T-cell (primary cell): ENCODE results near the gene B4GALNT3. TPM values are rescaled to one million over a fixed set of nuclear protein-coding genes. Genes with fewer than 3 reads are reported as not detected.

ENCODE experiments used
- ATAC-seq, 4 experiments: fragments of 200-7000 bp in 3 of 4; fragments of 150-1000 bp in 1 of 4; cut with Tn5 transposase; replicated peaks in 1 of 4; 1 replicate in 3 of 4; 2 replicates in 1 of 4; pipeline ENCODE4 v1.10.0; 2021; ENCODE audit warnings: moderate library complexity in 3 of 4, mild to moderate bottlenecking in 2 of 4, moderate number of reproducible peaks in 1 of 4
- CTCF ChIA-PET, 2 donors: fragments of 300-600 bp; sonication (Branson Sonifier 250); formaldehyde crosslinking; loops; one replicate each; lab custom pipeline; 2022; ENCODE audit warnings: antibody characterized with exemption in 2 of 2; lab: Charles Lee
- POLR2A ChIA-PET, 2 donors: fragments of 300-600 bp; sonication (Branson Sonifier 250); formaldehyde crosslinking; loops; one replicate each; lab custom pipeline; 2022; ENCODE audit warnings: antibody characterized with exemption in 2 of 2; lab: Charles Lee
- DNase-seq, 35 experiments: peaks; one replicate each; pipeline versions ENCODE4 v3.0.0 to v3.0.0-alpha.2; 2013 to 2023
- H3K27ac ChIP-seq: one replicate; pipeline ENCODE4 v1.5.1; 2013; ENCODE audit warnings: low read length
- H3K27me3 ChIP-seq, 2 experiments: replicated peaks in 1 of 2; 1 replicate in 1 of 2; 2 replicates in 1 of 2; pipeline versions ENCODE4 v1.6.1 to v1.7.0; 2013; ENCODE audit warnings: low read length in 1 of 2, mixed read lengths in 1 of 2; ENCODE audit not compliant: control insufficient read depth in 2 of 2, insufficient read depth in 2 of 2; ENCODE audit errors: extremely low read depth in 1 of 2
- H3K36me3 ChIP-seq, 2 donors: 1 replicate in 1 of 2; 2 replicates in 1 of 2; pipeline versions ENCODE4 v1.6.1 to v1.7.0; 2013; ENCODE audit warnings: low read length in 1 of 2; ENCODE audit not compliant: control insufficient read depth in 2 of 2, insufficient read depth in 1 of 2; ENCODE audit errors: extremely low read depth in 1 of 2
- H3K4me1 ChIP-seq, 2 experiments: 1 replicate in 1 of 2; 2 replicates in 1 of 2; pipeline versions ENCODE4 v1.6.1 to v1.7.0; 2013; ENCODE audit warnings: low read length in 2 of 2, mixed read lengths in 1 of 2; ENCODE audit not compliant: insufficient read depth in 2 of 2, control insufficient read depth in 1 of 2; ENCODE audit errors: extremely low read depth in 1 of 2
- H3K4me3 ChIP-seq, 2 donors: 1 replicate in 1 of 2; 2 replicates in 1 of 2; pipeline versions ENCODE4 v1.5.1 to v1.7.0; 2013; ENCODE audit warnings: mild to moderate bottlenecking in 2 of 2, low read length in 1 of 2, moderate library complexity in 1 of 2; ENCODE audit not compliant: control insufficient read depth in 1 of 2; ENCODE audit errors: extremely low read depth in 1 of 2
- H3K9me3 ChIP-seq: 2 replicates; pipeline ENCODE4 v1.7.0; 2013
- H3K27ac Mint-ChIP-seq, 2 donors: one replicate each; pipeline ENCODE4 v1.8.0; 2020 to 2021; ENCODE audit warnings: mild to moderate bottlenecking in 2 of 2, mixed read lengths in 2 of 2
- H3K27me3 Mint-ChIP-seq, 2 donors: one replicate each; pipeline ENCODE4 v1.8.0; 2021 to 2022; ENCODE audit warnings: mixed read lengths in 2 of 2
- H3K36me3 Mint-ChIP-seq: one replicate; pipeline ENCODE4 v1.8.0; 2021; ENCODE audit warnings: mixed read lengths
- H3K4me1 Mint-ChIP-seq, 3 donors: one replicate each; pipeline ENCODE4 v1.8.0; 2020 to 2022; ENCODE audit warnings: mixed read lengths in 3 of 3, mild to moderate bottlenecking in 1 of 3
- H3K4me3 Mint-ChIP-seq, 3 donors: one replicate each; pipeline ENCODE4 v1.8.0; 2020 to 2022; ENCODE audit warnings: mild to moderate bottlenecking in 3 of 3, mixed read lengths in 3 of 3, moderate library complexity in 3 of 3
- H3K9me3 Mint-ChIP-seq, 3 donors: one replicate each; pipeline ENCODE4 v1.8.0; 2020 to 2022; ENCODE audit warnings: mixed read lengths in 3 of 3
- WGBS: methylation state at CpG from one replicate; pipeline ENCODE4 v1.1.5; 2013; ENCODE audit warnings: missing lambda C conversion rate; ENCODE audit not compliant: insufficient coverage; 5-methylcytosine and 5-hydroxymethylcytosine counted together
- total RNA-seq, 35 experiments: library from RNA in 6 of 35; stranded (reverse) in 6 of 35; fragments of 120-200 nt in 1 of 35; gene quantifications; one replicate each; pipeline versions ENCODE4 v1.2.1 to v1.2.4 and lab custom pipeline; 2013 to 2026

The B4GALNT3 gene
- total RNA-seq, 5 donors from 2014 or later (not counting 1 experiment from before 2014, with no cell fraction given), result 0.70 to 3.8 (median 2.0) TPM

DNA sequence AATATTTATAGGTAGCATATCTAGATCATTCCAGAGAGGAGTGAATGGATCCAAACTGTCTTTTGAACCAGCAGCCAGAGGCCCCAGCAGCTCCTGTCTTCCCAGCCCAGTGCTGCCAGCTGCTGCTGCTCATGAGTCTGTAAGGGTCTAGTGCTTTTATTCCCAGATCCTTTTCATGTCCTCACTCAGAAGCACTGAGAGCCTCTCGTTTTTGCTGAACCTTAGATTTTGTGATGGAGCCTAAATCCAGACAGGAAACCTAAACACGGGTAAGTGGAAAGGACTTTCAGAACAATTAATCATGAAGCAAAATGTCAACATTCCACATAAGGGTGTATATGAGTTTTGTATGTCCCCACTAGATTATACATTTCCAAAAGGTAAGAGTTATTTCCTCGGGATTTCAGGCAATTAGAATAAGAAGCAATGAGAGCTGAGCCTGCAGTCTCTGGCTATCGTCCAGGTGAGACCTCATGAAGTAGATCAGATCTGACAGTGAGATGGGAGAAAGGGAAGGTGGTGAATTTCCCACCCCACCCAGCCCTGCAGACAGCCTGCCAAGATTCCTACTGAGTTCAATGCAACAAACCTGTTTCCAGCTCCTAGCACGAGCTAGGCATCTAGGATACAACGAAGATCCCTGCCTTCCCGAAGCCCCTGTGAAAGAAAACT is 119.1 kb downstream of the B4GALNT3 start:
- Histone ChIP-seq H3K27me3 (no peaks in the 10 kb centered on the region), H3K9me3 (no peaks in the 10 kb centered on the region), H3K36me3 (no peaks in the 10 kb centered on the region), H3K27ac (no peak overlapping the region), H3K4me1 (peaks cover 0 to 16% of the 10 kb centered on the region in 2 experiments), H3K4me3 (no peak overlapping the region)
- Mint-ChIP-seq H3K4me3 (no peak overlapping the region), H3K4me1 (peaks cover 13 to 17% (median 17%) of the 10 kb centered on the region in 3 donors), H3K27me3 (no peaks in the 10 kb centered on the region), H3K9me3 (no peaks in the 10 kb centered on the region), H3K27ac (no peak overlapping the region), H3K36me3 (no peaks in the 10 kb centered on the region)
- ChIA-PET CTCF (interaction anchor here in 1 of 2 donors (0.6 kb wide), 2 partner anchors 81 to 241 kb away, joined by 3 to 5 read pairs; no protein-coding TSS in a partner anchor), POLR2A (interaction anchor here in 1 of 2 donors (0.6 kb wide), 1 partner anchor 157 kb away, joined by 3 read pairs; no protein-coding TSS in a partner anchor)
- no peak for DNase-seq
- WGBS, result no CpG with 5 or more reads among the region's 7 CpGs
- no peak for ATAC-seq

DNA sequence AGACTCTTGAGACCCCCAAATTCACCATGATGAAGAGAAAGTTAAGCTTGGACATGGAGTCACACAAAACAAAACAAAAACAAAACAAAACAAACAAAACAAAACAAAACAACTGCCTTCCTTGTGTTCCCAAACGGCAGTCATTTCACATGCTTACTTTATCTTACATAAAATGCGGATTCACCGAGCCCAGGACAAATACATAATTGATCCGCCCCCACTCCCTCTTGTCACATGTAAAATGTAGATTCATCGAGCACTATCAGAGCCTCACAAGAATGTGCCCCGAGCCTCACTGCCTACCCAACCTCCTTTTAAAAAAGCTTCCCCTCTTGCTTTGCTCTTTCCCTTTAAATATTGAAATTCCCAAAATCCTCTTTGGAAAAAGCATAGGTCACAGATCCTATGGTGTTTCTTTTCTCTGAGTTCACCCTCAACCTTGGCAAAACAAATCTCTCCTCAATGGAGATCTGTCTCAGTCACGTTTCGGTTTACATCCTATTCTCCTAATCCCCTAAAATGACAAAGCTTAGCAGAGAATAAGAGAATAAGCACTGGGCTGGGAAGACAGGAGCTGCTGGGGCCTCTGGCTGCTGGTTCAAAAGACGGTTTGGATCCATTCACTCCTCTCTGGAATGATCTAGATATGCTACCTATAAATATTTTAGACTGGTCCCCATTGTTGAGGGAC is 119.8 kb downstream of the B4GALNT3 start:
- Mint-ChIP-seq H3K4me3 (no peak overlapping the region), H3K4me1 (peaks cover 13 to 17% (median 16%) of the 10 kb centered on the region in 3 donors), H3K27me3 (no peaks in the 10 kb centered on the region), H3K36me3 (no peaks in the 10 kb centered on the region), H3K27ac (no peak overlapping the region), H3K9me3 (no peaks in the 10 kb centered on the region)
- ChIA-PET POLR2A (interaction anchor here in 1 of 2 donors (0.6 to 0.7 kb wide), 2 partner anchors 32 to 156 kb away, joined by 3 read pairs; no protein-coding TSS in a partner anchor), CTCF (no interaction called here)
- DNase-seq, result no peak
- H3K4me3 ChIP-seq, result no peak overlapping the region
- no peak for ATAC-seq
- H3K27ac ChIP-seq, result no peak overlapping the region
- no peaks in the 10 kb centered on the region for H3K27me3 ChIP-seq
- H3K4me1 ChIP-seq, result peaks cover 0 to 16% of the 10 kb centered on the region in 2 experiments
- H3K36me3 ChIP-seq, result no peaks in the 10 kb centered on the region
- WGBS, result 89% methylated on average over 5 of the region's 9 CpGs
- no peaks in the 10 kb centered on the region for H3K9me3 ChIP-seq

DNA sequence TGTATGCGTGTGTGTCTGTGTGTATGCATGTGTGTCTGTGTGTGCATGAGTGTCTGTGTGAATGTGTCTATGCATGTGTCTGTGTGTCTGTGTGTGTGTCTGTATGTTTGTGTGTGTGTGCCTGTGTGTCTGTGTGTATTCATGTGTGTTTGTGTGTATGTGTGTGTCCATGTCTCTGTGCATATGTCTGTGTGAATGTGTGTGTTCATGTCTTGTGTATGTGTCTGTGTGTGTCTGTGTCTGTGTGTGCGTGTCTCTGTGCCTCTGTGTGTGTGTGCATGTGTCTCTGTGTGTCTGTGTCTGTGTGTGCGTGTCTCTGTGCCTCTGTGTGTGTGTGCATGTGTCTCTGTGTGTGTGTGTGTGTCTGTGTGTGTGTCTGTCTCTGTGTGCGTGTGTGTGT is 121.1 kb downstream of the B4GALNT3 start:
- Mint-ChIP-seq H3K27ac (no peak overlapping the region), H3K27me3 (no peaks in the 10 kb centered on the region), H3K36me3 (no peaks in the 10 kb centered on the region), H3K4me1 (peaks cover 7 to 11% (median 8%) of the 10 kb centered on the region in 3 donors), H3K9me3 (no peaks in the 10 kb centered on the region), H3K4me3 (no peak overlapping the region)
- ChIA-PET POLR2A (no interaction called here), CTCF (no interaction called here)
- Histone ChIP-seq H3K9me3 (no peaks in the 10 kb centered on the region), H3K27ac (no peak overlapping the region), H3K27me3 (no peaks in the 10 kb centered on the region), H3K4me3 (no peak overlapping the region), H3K4me1 (peaks cover 0 to 10% of the 10 kb centered on the region in 2 experiments), H3K36me3 (no peaks in the 10 kb centered on the region)
- ATAC-seq (no peak), DNase-seq (no peak)
- 95% methylated on average over 4 of the region's 4 CpGs for WGBS

DNA sequence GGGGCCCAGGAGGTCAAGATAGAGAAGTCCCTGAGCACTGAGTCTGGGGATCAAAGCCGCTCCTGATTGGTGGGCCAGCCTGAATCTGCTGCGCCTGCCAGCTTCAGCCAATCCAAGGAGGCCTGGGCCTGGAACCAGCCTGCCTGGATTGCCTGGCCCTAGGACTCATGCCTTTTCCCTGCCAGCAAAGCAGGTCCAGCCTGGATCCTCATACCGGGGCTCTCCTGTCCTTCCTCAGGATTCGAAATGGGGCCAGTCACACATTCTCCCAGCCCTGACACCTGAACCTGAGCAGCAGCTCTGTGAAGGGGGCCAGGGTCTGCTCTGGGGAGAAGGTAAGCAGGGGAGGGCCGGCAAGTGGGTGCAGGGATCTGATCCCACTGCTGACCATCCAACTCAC is 121.6 kb downstream of the B4GALNT3 start:
- no peak overlapping the region for H3K27ac Mint-ChIP-seq
- no peaks in the 10 kb centered on the region for H3K27me3 Mint-ChIP-seq
- H3K36me3 ChIP-seq, result no peaks in the 10 kb centered on the region
- H3K27ac ChIP-seq, result no peak overlapping the region
- DNase-seq (no peak), ATAC-seq (no peak)
- POLR2A ChIA-PET, result no interaction called here
- H3K27me3 ChIP-seq, result no peaks in the 10 kb centered on the region
- no peak overlapping the region for H3K4me3 Mint-ChIP-seq
- no peaks in the 10 kb centered on the region for H3K36me3 Mint-ChIP-seq
- WGBS, result 100% methylated on average over 3 of the region's 5 CpGs
- no peaks in the 10 kb centered on the region for H3K9me3 ChIP-seq
- peaks cover 3 to 7% (median 7%) of the 10 kb centered on the region in 3 donors for H3K4me1 Mint-ChIP-seq
- CTCF ChIA-PET, result interaction anchor here in 1 of 2 donors (0.9 kb wide), 1 partner anchor 222 kb away, joined by 4 read pairs; no protein-coding TSS in a partner anchor
- peaks cover 0 to 5% of the 10 kb centered on the region in 2 experiments for H3K4me1 ChIP-seq
- H3K4me3 ChIP-seq, result no peak overlapping the region
- no peaks in the 10 kb centered on the region for H3K9me3 Mint-ChIP-seq

DNA sequence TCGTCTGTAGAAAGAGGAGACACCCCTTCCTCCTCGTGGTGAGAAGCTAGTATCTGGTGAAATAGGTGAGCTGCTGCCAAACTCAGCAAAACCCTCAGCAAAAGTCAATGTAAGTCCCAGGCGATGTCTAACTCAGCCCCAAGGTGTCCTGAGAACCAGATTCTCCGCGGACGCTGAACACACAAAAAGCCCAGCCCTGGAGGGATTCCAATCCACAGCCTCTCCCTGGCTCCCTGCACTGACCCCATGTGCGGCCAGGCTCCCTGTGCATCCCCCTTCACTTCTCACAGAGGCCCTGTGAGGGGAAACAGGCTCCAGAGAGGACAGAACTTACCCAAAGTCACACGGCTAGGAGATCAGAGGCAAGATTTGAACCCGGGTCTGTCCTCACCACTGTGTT is 122.0 kb downstream of the B4GALNT3 start:
- no peaks in the 10 kb centered on the region for H3K27me3 ChIP-seq
- H3K36me3 Mint-ChIP-seq, result no peaks in the 10 kb centered on the region
- 100% methylated on average over 7 of the region's 9 CpGs for WGBS
- POLR2A ChIA-PET, result no interaction called here
- H3K4me3 ChIP-seq, result no peak overlapping the region
- CTCF ChIA-PET, result interaction anchor here in 1 of 2 donors (0.9 kb wide), 1 partner anchor 221 kb away, joined by 4 read pairs; no protein-coding TSS in a partner anchor
- no peak overlapping the region for H3K4me3 Mint-ChIP-seq
- H3K9me3 Mint-ChIP-seq, result no peaks in the 10 kb centered on the region
- no peak overlapping the region for H3K27ac ChIP-seq
- no peak overlapping the region for H3K27ac Mint-ChIP-seq
- DNase-seq (no peak), ATAC-seq (no peak)
- H3K36me3 ChIP-seq, result no peaks in the 10 kb centered on the region
- H3K27me3 Mint-ChIP-seq, result no peaks in the 10 kb centered on the region
- H3K4me1 Mint-ChIP-seq, result peaks cover under 1 to 4% (median 2%) of the 10 kb centered on the region in 3 donors
- H3K4me1 ChIP-seq, result peaks cover 0 to under 1% of the 10 kb centered on the region in 2 experiments
- H3K9me3 ChIP-seq, result no peaks in the 10 kb centered on the region

DNA sequence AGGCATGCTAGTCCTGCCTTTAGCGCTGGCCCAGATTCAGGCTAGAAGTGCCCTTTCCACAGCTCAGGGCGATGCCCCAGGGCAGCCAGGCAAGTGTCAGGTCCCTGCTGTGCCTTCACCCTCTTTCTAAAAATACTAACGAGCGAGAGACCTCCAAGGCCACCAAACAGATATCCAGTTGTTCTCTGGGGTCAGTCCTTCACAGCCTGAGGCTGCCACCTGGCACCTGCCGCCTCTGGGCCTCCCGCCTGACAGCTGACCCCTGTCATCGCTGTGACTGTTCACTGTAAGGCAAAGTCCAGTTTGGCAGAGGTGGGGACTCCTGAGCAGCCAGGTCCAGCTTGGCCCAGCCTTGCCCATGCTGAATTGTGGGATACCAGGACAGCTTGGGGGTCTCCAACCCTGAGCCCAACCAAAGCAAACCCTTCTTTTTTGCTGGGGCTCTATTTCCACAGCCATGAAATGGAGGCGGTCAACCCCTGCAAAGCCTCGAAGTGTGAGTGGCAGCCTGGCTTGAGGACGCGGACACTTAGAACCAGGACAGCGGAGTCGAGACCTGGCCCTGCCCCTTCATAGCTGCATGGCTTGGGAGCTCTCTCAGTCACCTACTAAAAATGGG is 123.6 kb downstream of the B4GALNT3 start:
- ChIA-PET CTCF (interaction anchor here in 1 of 2 donors (1.1 kb wide), 1 partner anchor 9 kb away, joined by 3 read pairs; no protein-coding TSS in a partner anchor), POLR2A (no interaction called here)
- 93% methylated on average over 7 of the region's 13 CpGs for WGBS
- no peak for ATAC-seq
- Histone ChIP-seq H3K27me3 (no peaks in the 10 kb centered on the region), H3K4me1 (no peaks in the 10 kb centered on the region), H3K4me3 (no peak overlapping the region), H3K9me3 (no peaks in the 10 kb centered on the region), H3K27ac (no peak overlapping the region), H3K36me3 (no peaks in the 10 kb centered on the region)
- Mint-ChIP-seq H3K4me3 (no peak overlapping the region), H3K36me3 (peaks cover 4% of the 10 kb centered on the region), H3K9me3 (peaks cover 0 to 1% (median 0%) of the 10 kb centered on the region in 3 donors), H3K27ac (no peak overlapping the region), H3K4me1 (no peaks in the 10 kb centered on the region), H3K27me3 (no peaks in the 10 kb centered on the region)
- DNase-seq, result no peak
